ENCODE measurements around the gene C10orf67.
"Not testable (repeated sequence)": the region's sequence is repeated elsewhere in the genome, so short reads cannot be mapped to it uniquely, and the experiment has no call there.

The C10orf67 gene

GRCh38 chr10:23344241-23344841 is at the start of gene C10orf67:
Gene C10orf67 (minus strand): TSS chr10:23344797. CDS start chr10:23344774, 23 bp downstream.
- DNase-seq = no peak
- no peak for TF ChIP-seq GATA1 (IDR thresholded peaks at IDR 0.05; ENCODE audit: low read depth, low read length)
- TF ChIP-seq POLR2A (IDR thresholded peaks at IDR 0.05; ENCODE audit: low read length) = no peak

- DNase-seq = no peak
Measured at GRCh38 chr10:23391821-23392220, 47.2 kb upstream of the C10orf67 start.

GRCh38 chr10:23390809-23391208 is 46.2 kb upstream of the C10orf67 start:
- no peak for TF ChIP-seq GATA1 (IDR thresholded peaks at IDR 0.05; ENCODE audit: low read depth, low read length)
- no peak for TF ChIP-seq POLR2A (IDR thresholded peaks at IDR 0.05; ENCODE audit: low read length)
- no peak for DNase-seq

More at GRCh38 chr10:23391821-23392220, 47.2 kb upstream of the C10orf67 start:
- no peak for TF ChIP-seq GATA1 (IDR thresholded peaks at IDR 0.05; ENCODE audit: low read depth, low read length)
- no peak for TF ChIP-seq POLR2A (IDR thresholded peaks at IDR 0.05; ENCODE audit: low read length)

- peak in 1 of 2 experiments; percentile 9 for DNase-seq
Measured at GRCh38 chr10:23390408-23390807, 45.8 kb upstream of the C10orf67 start.

- not testable (repeated sequence) for DNase-seq
Measured at GRCh38 chr10:23387516-23387915, 42.9 kb upstream of the C10orf67 start.

- no peak for DNase-seq
- TF ChIP-seq GATA1 (IDR thresholded peaks at IDR 0.05; ENCODE audit: low read depth, low read length) (no peak), POLR2A (IDR thresholded peaks at IDR 0.05; ENCODE audit: low read length) (no peak)
Measured at GRCh38 chr10:23386052-23386451, 41.5 kb upstream of the C10orf67 start.

- TF ChIP-seq GATA1 (IDR thresholded peaks at IDR 0.05; ENCODE audit: low read depth, low read length) = no peak
- no peak for TF ChIP-seq POLR2A (IDR thresholded peaks at IDR 0.05; ENCODE audit: low read length)
- DNase-seq = no peak
Measured at GRCh38 chr10:23384364-23384763, 39.8 kb upstream of the C10orf67 start.

- TF ChIP-seq POLR2A (IDR thresholded peaks at IDR 0.05; ENCODE audit: low read length) (no peak), GATA1 (IDR thresholded peaks at IDR 0.05; ENCODE audit: low read depth, low read length) (no peak)
- DNase-seq = no peak
Measured at GRCh38 chr10:23383637-23384036, 39.0 kb upstream of the C10orf67 start.

- no peak for DNase-seq
- TF ChIP-seq POLR2A (IDR thresholded peaks at IDR 0.05; ENCODE audit: low read length) (no peak), GATA1 (IDR thresholded peaks at IDR 0.05; ENCODE audit: low read depth, low read length) (no peak)
Measured at GRCh38 chr10:23381298-23382040, 36.9 kb upstream of the C10orf67 start.

- TF ChIP-seq POLR2A (IDR thresholded peaks at IDR 0.05; ENCODE audit: low read length) = no peak
- TF ChIP-seq GATA1 (IDR thresholded peaks at IDR 0.05; ENCODE audit: low read depth, low read length) = no peak
- DNase-seq = no peak
Measured at GRCh38 chr10:23379686-23380085, 35.1 kb upstream of the C10orf67 start.

GRCh38 chr10:23376229-23376655 is 31.6 kb upstream of the C10orf67 start:
- TF ChIP-seq GATA1 (IDR thresholded peaks at IDR 0.05; ENCODE audit: low read depth, low read length) = no peak
- no peak for DNase-seq

- TF ChIP-seq POLR2A (IDR thresholded peaks at IDR 0.05; ENCODE audit: low read length) = no peak
- no peak for DNase-seq
Measured at GRCh38 chr10:23375366-23375765, 30.8 kb upstream of the C10orf67 start.

GRCh38 chr10:23373156-23373555 is 28.6 kb upstream of the C10orf67 start:
- TF ChIP-seq POLR2A (IDR thresholded peaks at IDR 0.05; ENCODE audit: low read length) (no peak), GATA1 (IDR thresholded peaks at IDR 0.05; ENCODE audit: low read depth, low read length) (no peak)
- DNase-seq = no peak

- no peak for DNase-seq
- TF ChIP-seq POLR2A (IDR thresholded peaks at IDR 0.05; ENCODE audit: low read length) (no peak), GATA1 (IDR thresholded peaks at IDR 0.05; ENCODE audit: low read depth, low read length) (no peak)
Measured at GRCh38 chr10:23371073-23371472, 26.5 kb upstream of the C10orf67 start.

- no peak for DNase-seq
- TF ChIP-seq GATA1 (IDR thresholded peaks at IDR 0.05; ENCODE audit: low read depth, low read length) (no peak), POLR2A (IDR thresholded peaks at IDR 0.05; ENCODE audit: low read length) (no peak)
Measured at GRCh38 chr10:23370106-23370505, 25.5 kb upstream of the C10orf67 start.
